DND-41 (cell line): Measurements from ENCODE around the gene SUDS3.

Source experiments
- EZH2 ChIP-seq: IDR thresholded peaks from 3 replicates; pipeline ENCODE4 v1.6.1; 2012; ENCODE audit warnings: borderline replicate concordance, low read depth, mild to moderate bottlenecking, moderate library complexity, low read length, inconsistent platforms; ENCODE audit not compliant: severe bottlenecking
- TF ChIP-seq, protein P1 (sequence below): IDR thresholded peaks from 2 replicates; pipeline ENCODE4 v1.5.1; 2012; ENCODE audit warnings: borderline replicate concordance, low read length, moderate library complexity, mild to moderate bottlenecking; ENCODE audit not compliant: poor library complexity, severe bottlenecking; ENCODE audit errors: extremely low read depth

DNA sequence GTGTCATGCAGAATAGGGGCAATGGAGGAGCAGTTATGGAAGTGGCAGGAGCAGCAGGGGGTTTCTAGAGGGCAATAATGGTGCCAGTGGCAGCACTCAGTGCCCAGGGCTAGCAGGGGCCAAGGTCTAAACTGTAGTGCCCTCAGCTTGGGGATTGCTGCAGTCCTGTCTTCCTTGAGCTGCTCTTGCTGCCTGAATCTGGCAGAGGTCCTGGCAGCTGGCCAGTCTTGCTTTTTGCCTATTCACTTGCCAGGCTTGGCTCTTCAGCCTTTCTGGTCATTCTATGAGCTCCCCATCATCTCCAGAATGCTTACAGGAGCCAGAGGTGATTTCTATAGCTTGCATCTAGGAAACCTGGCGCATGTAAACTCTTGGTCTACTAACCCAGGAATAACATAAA, 72.0 kb downstream of the SUDS3 start:
- TF ChIP-seq, protein P1, sequence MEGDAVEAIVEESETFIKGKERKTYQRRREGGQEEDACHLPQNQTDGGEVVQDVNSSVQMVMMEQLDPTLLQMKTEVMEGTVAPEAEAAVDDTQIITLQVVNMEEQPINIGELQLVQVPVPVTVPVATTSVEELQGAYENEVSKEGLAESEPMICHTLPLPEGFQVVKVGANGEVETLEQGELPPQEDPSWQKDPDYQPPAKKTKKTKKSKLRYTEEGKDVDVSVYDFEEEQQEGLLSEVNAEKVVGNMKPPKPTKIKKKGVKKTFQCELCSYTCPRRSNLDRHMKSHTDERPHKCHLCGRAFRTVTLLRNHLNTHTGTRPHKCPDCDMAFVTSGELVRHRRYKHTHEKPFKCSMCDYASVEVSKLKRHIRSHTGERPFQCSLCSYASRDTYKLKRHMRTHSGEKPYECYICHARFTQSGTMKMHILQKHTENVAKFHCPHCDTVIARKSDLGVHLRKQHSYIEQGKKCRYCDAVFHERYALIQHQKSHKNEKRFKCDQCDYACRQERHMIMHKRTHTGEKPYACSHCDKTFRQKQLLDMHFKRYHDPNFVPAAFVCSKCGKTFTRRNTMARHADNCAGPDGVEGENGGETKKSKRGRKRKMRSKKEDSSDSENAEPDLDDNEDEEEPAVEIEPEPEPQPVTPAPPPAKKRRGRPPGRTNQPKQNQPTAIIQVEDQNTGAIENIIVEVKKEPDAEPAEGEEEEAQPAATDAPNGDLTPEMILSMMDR = no peak
- no peak for TF ChIP-seq EZH2
